SK-N-DZ (cell line): Measurements from ENCODE around the gene RELA.
"Not testable (repeated sequence)": the region's sequence is repeated elsewhere in the genome, so short reads cannot be mapped to it uniquely, and the experiment has no call there.

ENCODE experiments used
- DNase-seq: peaks from one replicate; pipeline ENCODE4 v3.0.0-alpha.2; 2015; ENCODE audit warnings: low spot score

Gene RELA

GRCh38 chr11:65649656-65650546 lies 12.8 kb downstream of the RELA start:
- no peak for DNase-seq

- DNase-seq = no peak
Observed at GRCh38 chr11:65648997-65649493, 13.7 kb downstream of the RELA start.

GRCh38 chr11:65646958-65647701 lies 15.6 kb downstream of the RELA start:
- no peak for DNase-seq

- no peak for DNase-seq
Observed at GRCh38 chr11:65646288-65646957, 16.3 kb downstream of the RELA start.

GRCh38 chr11:65645710-65646109 lies 17.0 kb downstream of the RELA start:
- no peak for DNase-seq

GRCh38 chr11:65644837-65645236 lies 17.9 kb downstream of the RELA start:
- no peak for DNase-seq

GRCh38 chr11:65643971-65644370 lies 18.7 kb downstream of the RELA start:
- no peak for DNase-seq

GRCh38 chr11:65642014-65642671 lies 20.6 kb downstream of the RELA start:
- no peak for DNase-seq

- no peak for DNase-seq
Observed at GRCh38 chr11:65641297-65642013, 21.3 kb downstream of the RELA start.

GRCh38 chr11:65640483-65641296 lies 22.0 kb downstream of the RELA start:
- DNase-seq = no peak

- DNase-seq = no peak
Observed at GRCh38 chr11:65639623-65640482, 22.9 kb downstream of the RELA start.

- not testable (repeated sequence) for DNase-seq
Observed at GRCh38 chr11:65639228-65639597, 23.5 kb downstream of the RELA start.

- DNase-seq = peak; percentile 90
Observed at GRCh38 chr11:65637794-65638419, 24.8 kb downstream of the RELA start, which contains the start of gene SIPA1. Gene SIPA1, plus strand, starts transcription at chr11:65638101. Its CDS starts 2,821 bp downstream, at chr11:65640922.

GRCh38 chr11:65637032-65637557 lies 25.6 kb downstream of the RELA start:
- DNase-seq = no peak

GRCh38 chr11:65636108-65637031 lies 26.3 kb downstream of the RELA start:
- DNase-seq = no peak

GRCh38 chr11:65634905-65635731 lies 27.6 kb downstream of the RELA start:
- DNase-seq = no peak
